A673 (cell line): ENCODE data around the gene THOC2. TPM values are rescaled to one million over a fixed set of nuclear protein-coding genes. Genes with fewer than 3 reads are reported as not detected.

Source experiments
- BruUV-seq: library from RNA; stranded (reverse); fragments of 400-500 nt; replicated peaks from 2 replicates; lab custom pipeline; 2021; lab: Mats Ljungman, UMichigan
- CTCF ChIA-PET: fragments of 300-600 bp; sonication (Branson Sonifier 250); formaldehyde crosslinking; loops from one replicate; lab custom pipeline; 2022; ENCODE audit warnings: antibody characterized with exemption; lab: Charles Lee
- POLR2A ChIA-PET: fragments of 300-600 bp; sonication (Branson Sonifier 250); formaldehyde crosslinking; loops from one replicate; lab custom pipeline; 2022; ENCODE audit warnings: antibody characterized with exemption; ENCODE audit not compliant: low non-redundant PET; lab: Charles Lee
- DNase-seq: peaks from one replicate; pipeline ENCODE4 v3.0.0-alpha.2; 2015; ENCODE audit warnings: low spot score
- H3K27ac ChIP-seq: fragments of 200-600 bp; sonication (generic); 2 replicates; pipeline ENCODE4 v1.5.1; 2016; ENCODE audit warnings: mixed run types, low read depth, mild to moderate bottlenecking, mixed read lengths, antibody characterized with exemption, low read length; ENCODE audit not compliant: poor library complexity, severe bottlenecking
- H3K27me3 ChIP-seq: fragments of 200-600 bp; sonication (generic); replicated peaks from 2 replicates; pipeline ENCODE4 v1.6.1; 2017; ENCODE audit warnings: mixed run types, low read depth, mild to moderate bottlenecking, mixed read lengths, antibody characterized with exemption, low read length; ENCODE audit not compliant: insufficient read depth, poor library complexity
- H3K36me3 ChIP-seq: fragments of 200-600 bp; sonication (generic); 2 replicates; pipeline ENCODE4 v1.6.1; 2016; ENCODE audit warnings: mixed run types, mild to moderate bottlenecking, mixed read lengths, antibody characterized with exemption, low read length; ENCODE audit not compliant: insufficient read depth, poor library complexity, severe bottlenecking
- H3K4me1 ChIP-seq: fragments of 200-600 bp; sonication (generic); 2 replicates; pipeline ENCODE4 v1.6.1; 2017; ENCODE audit warnings: mixed run types, mild to moderate bottlenecking, mixed read lengths, antibody characterized with exemption, low read length; ENCODE audit not compliant: insufficient read depth, poor library complexity, severe bottlenecking
- H3K4me3 ChIP-seq: fragments of 200-600 bp; sonication (generic); 2 replicates; pipeline ENCODE4 v1.5.1; 2016; ENCODE audit warnings: low read depth, mixed run types, mild to moderate bottlenecking, mixed read lengths, low read length; ENCODE audit not compliant: poor library complexity, severe bottlenecking
- H3K9me3 ChIP-seq: fragments of 200-600 bp; sonication (generic); 2 replicates; pipeline ENCODE4 v1.6.1; 2016; ENCODE audit warnings: mixed run types, low read depth, mild to moderate bottlenecking, mixed read lengths, antibody characterized with exemption, low read length; ENCODE audit not compliant: poor library complexity, severe bottlenecking
- EZH2 ChIP-seq: fragments of 200-600 bp; sonication (generic); IDR thresholded peaks from 2 replicates; pipeline ENCODE4 v1.6.1; 2017; ENCODE audit warnings: borderline replicate concordance, low read depth, mild to moderate bottlenecking, mixed read lengths, antibody characterized with exemption, low read length; ENCODE audit not compliant: poor library complexity, severe bottlenecking
- intact Hi-C: fragments of 100-400 bp; cut with micrococcal nuclease; formaldehyde crosslinking; loops from one replicate; pipeline ENCODE4 v1.10.0; 2022; ENCODE audit not compliant: unreplicated experiment
- total RNA-seq: library from RNA; stranded (reverse); gene quantifications from 2 replicates; pipeline ENCODE4 v1.2.3, GENCODE V29; 2021
- TF ChIP-seq, protein P1 (sequence below): fragments of 300-800, 200-600 bp; sonication (generic); conservative IDR thresholded peaks from 2 replicates; pipeline ENCODE4 v1.5.1; 2017; ENCODE audit warnings: low read depth, mild to moderate bottlenecking, antibody characterized with exemption, low read length, moderate library complexity, mixed read lengths

THOC2 gene
- total RNA-seq, 1 experiment from 2014 or later = 103 TPM

DNA sequence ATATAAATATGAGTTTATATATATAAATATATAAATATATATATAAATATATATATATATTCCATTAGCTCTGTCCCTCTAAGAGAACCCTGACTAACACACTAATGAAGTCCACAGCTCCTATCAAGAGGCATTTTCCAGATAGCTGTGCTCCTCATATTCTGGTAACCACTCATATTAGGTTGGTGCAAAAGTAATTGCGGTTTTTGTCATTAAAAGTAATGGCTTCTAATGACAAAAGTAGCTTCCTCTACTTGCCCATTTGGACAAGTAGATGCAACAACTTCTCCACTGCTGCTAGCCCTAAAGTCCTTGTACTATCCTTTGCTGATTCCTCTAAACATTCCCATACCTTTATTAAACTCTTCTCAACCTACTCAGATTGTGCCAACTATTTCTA is 182.0 kb downstream of the THOC2 start:
- no peaks in the 10 kb centered on the region for H3K4me1 ChIP-seq
- no peaks in the 10 kb centered on the region for H3K9me3 ChIP-seq
- H3K4me3 ChIP-seq = no peak overlapping the region
- no peak overlapping the region for H3K27ac ChIP-seq
- CTCF ChIA-PET = no interaction called here
- TF ChIP-seq, protein P1, sequence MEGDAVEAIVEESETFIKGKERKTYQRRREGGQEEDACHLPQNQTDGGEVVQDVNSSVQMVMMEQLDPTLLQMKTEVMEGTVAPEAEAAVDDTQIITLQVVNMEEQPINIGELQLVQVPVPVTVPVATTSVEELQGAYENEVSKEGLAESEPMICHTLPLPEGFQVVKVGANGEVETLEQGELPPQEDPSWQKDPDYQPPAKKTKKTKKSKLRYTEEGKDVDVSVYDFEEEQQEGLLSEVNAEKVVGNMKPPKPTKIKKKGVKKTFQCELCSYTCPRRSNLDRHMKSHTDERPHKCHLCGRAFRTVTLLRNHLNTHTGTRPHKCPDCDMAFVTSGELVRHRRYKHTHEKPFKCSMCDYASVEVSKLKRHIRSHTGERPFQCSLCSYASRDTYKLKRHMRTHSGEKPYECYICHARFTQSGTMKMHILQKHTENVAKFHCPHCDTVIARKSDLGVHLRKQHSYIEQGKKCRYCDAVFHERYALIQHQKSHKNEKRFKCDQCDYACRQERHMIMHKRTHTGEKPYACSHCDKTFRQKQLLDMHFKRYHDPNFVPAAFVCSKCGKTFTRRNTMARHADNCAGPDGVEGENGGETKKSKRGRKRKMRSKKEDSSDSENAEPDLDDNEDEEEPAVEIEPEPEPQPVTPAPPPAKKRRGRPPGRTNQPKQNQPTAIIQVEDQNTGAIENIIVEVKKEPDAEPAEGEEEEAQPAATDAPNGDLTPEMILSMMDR = no peak
- no peak for TF ChIP-seq EZH2
- no peaks in the 10 kb centered on the region for H3K36me3 ChIP-seq
- no peaks in the 10 kb centered on the region for H3K27me3 ChIP-seq
- POLR2A ChIA-PET = no interaction called here
- DNase-seq = no peak
- no TSS peak for BruUV-seq
- intact Hi-C loops = no loop called here

Other genes with a start within 250 kb of the THOC2 start
- gene XIAP, start 127.0 kb upstream of the THOC2 start, total RNA-seq = 37.7 TPM in 2 replicates
- 117 and 119 TPM in 2 replicates for gene STAG2, start 228.7 kb upstream of the THOC2 start, total RNA-seq